Left ventricle myocardium inferior (tissue), 1 donor: Measurements from ENCODE around the gene BEAN1. TPM values are rescaled to one million over a fixed set of nuclear protein-coding genes. Genes with fewer than 3 reads are reported as not detected.
A peak's percentile ranks its signal among the peaks of the same experiment; 100 is the strongest.

Experiments
- DNase-seq: peaks from one replicate; pipeline ENCODE4 v3.0.0-alpha.2; 2020
- H3K27ac ChIP-seq: fragments of 200-600 bp; replicated peaks from 2 replicates; pipeline ENCODE4 v1.8.0; 2021
- H3K27me3 ChIP-seq: fragments of 200-600 bp; 2 replicates; pipeline ENCODE4 v1.8.0; 2021; ENCODE audit warnings: low read depth
- H3K36me3 ChIP-seq: fragments of 200-600 bp; 2 replicates; pipeline ENCODE4 v1.8.0; 2021
- H3K4me1 ChIP-seq: fragments of 200-600 bp; 2 replicates; pipeline ENCODE4 v1.8.0; 2021
- H3K4me3 ChIP-seq: fragments of 200-600 bp; 2 replicates; pipeline ENCODE4 v1.8.0; 2021; ENCODE audit warnings: mild to moderate bottlenecking, moderate library complexity
- H3K9me3 ChIP-seq: fragments of 200-600 bp; replicated peaks from 2 replicates; pipeline ENCODE4 v1.8.0; 2021
- CTCF ChIP-seq: fragments of 200-600 bp; IDR thresholded peaks from 2 replicates; pipeline ENCODE4 v1.8.0; 2021; ENCODE audit warnings: antibody characterized with exemption, mild to moderate bottlenecking, borderline replicate concordance
- intact Hi-C: fragments of 100-400 bp; cut with micrococcal nuclease; formaldehyde crosslinking; loops from one replicate; pipeline ENCODE4 v1.11.0; 2022
- total RNA-seq: library from RNA; stranded (reverse); fragmentation: NEBNext Ultra II Directional; extraction: Animal tissue kit (Norgen Biotek cat#: 25700); gene quantifications from one replicate; pipeline ENCODE4 v1.2.1, GENCODE V29; 2021
- donor health status: DM: no; HTN: yes; CAD: no; lungs with severe emphysema.

The BEAN1 gene
- total RNA-seq, 1 donor from 2014 or later = 0.33 TPM

- Histone ChIP-seq H3K4me1 (peaks cover 58% of the 10 kb centered on the region), H3K4me3 (no peak overlapping the region), H3K27me3 (no peaks in the 10 kb centered on the region), H3K9me3 (no peaks in the 10 kb centered on the region), H3K36me3 (peaks cover 35% of the 10 kb centered on the region), H3K27ac (peak overlapping the region; percentile 18)
- DNase-seq = no peak
- intact Hi-C loops = no loop called here
- no peak for TF ChIP-seq CTCF
These were observed 40.2 kb upstream of the BEAN1 start for GRCh38 chr16:66386629-66387622.

- Histone ChIP-seq H3K4me1 (peaks cover 55% of the 10 kb centered on the region), H3K27me3 (no peaks in the 10 kb centered on the region), H3K36me3 (peaks cover 35% of the 10 kb centered on the region), H3K27ac (peak overlapping the region; percentile 18), H3K9me3 (no peaks in the 10 kb centered on the region), H3K4me3 (no peak overlapping the region)
- intact Hi-C loops = no loop called here
- TF ChIP-seq CTCF = no peak
- DNase-seq = no peak
These were observed 39.2 kb upstream of the BEAN1 start for GRCh38 chr16:66387817-66388332.

- H3K27ac ChIP-seq = peak overlapping the region; percentile 18
- intact Hi-C loops = no loop called here
- peaks cover 48% of the 10 kb centered on the region for H3K4me1 ChIP-seq
- no peaks in the 10 kb centered on the region for H3K27me3 ChIP-seq
- peaks cover 39% of the 10 kb centered on the region for H3K36me3 ChIP-seq
- H3K4me3 ChIP-seq = no peak overlapping the region
- DNase-seq = no peak
- no peaks in the 10 kb centered on the region for H3K9me3 ChIP-seq
- no peak for TF ChIP-seq CTCF
These were observed 38.5 kb upstream of the BEAN1 start for GRCh38 chr16:66388350-66389139.

- Histone ChIP-seq H3K4me1 (peaks cover 40% of the 10 kb centered on the region), H3K27ac (no peak overlapping the region), H3K27me3 (no peaks in the 10 kb centered on the region), H3K4me3 (no peak overlapping the region), H3K9me3 (no peaks in the 10 kb centered on the region), H3K36me3 (peaks cover 39% of the 10 kb centered on the region)
- no peak for TF ChIP-seq CTCF
- intact Hi-C loops = no loop called here
- no peak for DNase-seq
These were observed 37.6 kb upstream of the BEAN1 start for GRCh38 chr16:66389256-66390176.
